ENCODE data around the gene PRM2.

DNA sequence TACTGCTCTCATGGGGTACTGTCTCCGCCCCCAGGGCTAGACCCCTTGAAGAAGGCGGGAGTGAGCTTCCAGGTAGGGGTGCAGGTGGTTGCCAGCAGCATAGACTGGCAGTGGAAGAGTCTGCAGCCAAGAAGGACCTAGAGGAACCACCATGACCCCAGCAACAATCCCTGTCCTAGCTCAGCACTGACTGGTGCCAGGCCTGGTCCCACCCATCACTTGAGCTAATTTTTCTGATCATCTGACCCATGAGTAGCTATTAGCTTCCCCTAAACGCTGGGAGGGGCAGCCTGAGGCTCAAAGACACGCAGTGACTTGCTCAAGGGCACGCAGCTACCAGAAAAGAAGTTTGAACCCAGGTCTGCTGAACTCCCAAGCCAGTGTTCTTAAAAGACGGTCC is 3.8 kb downstream of the PRM2 start:
- TF ChIP-seq EZH2 (IDR thresholded peaks at IDR 0.05; ENCODE audit: insufficient read depth, poor library complexity, severe bottlenecking) (no peak), EZH2phosphoT487 (IDR thresholded peaks at IDR 0.05; ENCODE audit: insufficient read depth, low read depth) (no peak)

Data from GM23248 (cell line).